HepG2 (cell line): Measurements from ENCODE around the gene CPVL. TPM values are rescaled to one million over a fixed set of nuclear protein-coding genes. Genes with fewer than 3 reads are reported as not detected.

Experiments used
- CBX5 ChIP-seq: sonication (generic); formaldehyde crosslinking; IDR thresholded peaks from 2 replicates; pipeline ENCODE4 v1.4.0; 2020; ENCODE audit warnings: missing genetic modification reagents, borderline replicate concordance
- MAFK ChIP-seq, 2 experiments: IDR thresholded peaks in 1 of 2; conservative IDR thresholded peaks in 1 of 2; 2 replicates each; pipeline ENCODE4 v1.6.1; 2011; ENCODE audit warnings: improper control_type of control experiment in 2 of 2, low read length in 2 of 2
- NFE2L1 ChIP-seq: sonication (generic); formaldehyde crosslinking; IDR thresholded peaks from 2 replicates; pipeline ENCODE4 v1.4.0; 2020; ENCODE audit warnings: missing genetic modification reagents, mild to moderate bottlenecking, borderline replicate concordance
- POLR2AphosphoS2 ChIP-seq: IDR thresholded peaks from 2 replicates; pipeline ENCODE4 v1.6.1; 2011; ENCODE audit warnings: low read depth, low read length, improper control_type of control experiment
- POLR2AphosphoS5 ChIP-seq: IDR thresholded peaks from 2 replicates; pipeline ENCODE4 v1.6.1; 2012; ENCODE audit warnings: low read depth, low read length
- SALL1 ChIP-seq: sonication (generic); formaldehyde crosslinking; IDR thresholded peaks from 2 replicates; pipeline ENCODE4 v1.8.0; 2022; ENCODE audit warnings: mild to moderate bottlenecking, missing genetic modification reagents
- SRSF4 ChIP-seq: fragments of 200-400 bp; formaldehyde crosslinking; IDR thresholded peaks from one replicate; pipeline ENCODE4 v1.6.1; 2018; ENCODE audit warnings: mild to moderate bottlenecking, low read depth, low read length, moderate library complexity; ENCODE audit not compliant: poor library complexity, severe bottlenecking
- SRSF9 ChIP-seq: fragments of 200-400 bp; formaldehyde crosslinking; IDR thresholded peaks from 2 replicates; pipeline ENCODE4 v1.6.1; 2018; ENCODE audit warnings: borderline replicate concordance, mild to moderate bottlenecking, low read depth, low read length; ENCODE audit not compliant: insufficient read depth, poor library complexity, severe bottlenecking
- TSC22D2 ChIP-seq: sonication (generic); formaldehyde crosslinking; IDR thresholded peaks from 2 replicates; pipeline ENCODE4 v1.5.1; 2020; ENCODE audit warnings: missing genetic modification reagents, mild to moderate bottlenecking, borderline replicate concordance
- U2AF2 ChIP-seq: fragments of 200-400 bp; formaldehyde crosslinking; IDR thresholded peaks from 2 replicates; pipeline ENCODE4 v1.6.1; 2017; ENCODE audit warnings: low read depth, mild to moderate bottlenecking, low read length
- YEATS4 ChIP-seq: sonication (generic); formaldehyde crosslinking; IDR thresholded peaks from 2 replicates; pipeline ENCODE4 v1.4.0; 2020; ENCODE audit warnings: missing genetic modification reagents, borderline replicate concordance
- ZNF431 ChIP-seq: sonication (generic); formaldehyde crosslinking; IDR thresholded peaks from 2 replicates; pipeline ENCODE4 v1.9.0; 2022; ENCODE audit warnings: missing genetic modification reagents, low read depth, mild to moderate bottlenecking, borderline replicate concordance
- ZSCAN31 ChIP-seq: sonication (generic); formaldehyde crosslinking; IDR thresholded peaks from 2 replicates; pipeline ENCODE4 v1.5.0; 2020; ENCODE audit warnings: low read depth, mild to moderate bottlenecking, missing genetic modification reagents
- polyA plus RNA-seq, 8 experiments: library from polyadenylated mRNA; depleted of rRNA in 3 of 8; stranded (reverse) in 7 of 8; unstranded in 1 of 8; fragments of >200 nt; fragmentation: Illumina TruSeq in 4 of 8; extraction: Trizol in 4 of 8; gene quantifications; 2 replicates each; pipeline versions ENCODE4 v1.2.1 to v1.2.3, GENCODE V29; 2011 to 2016; ENCODE audit warnings: low read depth in 4 of 8, missing spikeins in 1 of 8, mixed read lengths in 1 of 8; ENCODE audit not compliant: insufficient read depth in 1 of 8
- total RNA-seq, 5 experiments: library from RNA; depleted of rRNA; stranded (reverse); fragments of >200 nt; fragmentation: Illumina TruSeq; extraction: Trizol; gene quantifications; 2 replicates each; pipeline ENCODE4 v1.2.3, GENCODE V29; 2016; ENCODE audit warnings: low read depth in 1 of 5
- TF ChIP-seq, protein P1 (sequence below): sonication (generic); formaldehyde crosslinking; IDR thresholded peaks from 2 replicates; pipeline ENCODE4 v1.4.0; 2020; ENCODE audit warnings: missing genetic modification reagents, borderline replicate concordance
- TF ChIP-seq, protein P2 (sequence below): sonication (generic); formaldehyde crosslinking; IDR thresholded peaks from 2 replicates; pipeline ENCODE4 v1.4.0; 2020; ENCODE audit warnings: missing genetic modification reagents
- TF ChIP-seq, protein P3 (sequence below): sonication (generic); formaldehyde crosslinking; IDR thresholded peaks from 2 replicates; pipeline ENCODE4 v1.4.0; 2020; ENCODE audit warnings: missing genetic modification reagents, borderline replicate concordance
- TF ChIP-seq, protein P4 (sequence below): sonication (generic); formaldehyde crosslinking; IDR thresholded peaks from 2 replicates; pipeline ENCODE4 v1.8.1; 2023; ENCODE audit warnings: missing genetic modification reagents, mild to moderate bottlenecking, borderline replicate concordance
- TF ChIP-seq, protein P5 (sequence below): sonication (generic); formaldehyde crosslinking; IDR thresholded peaks from 2 replicates; pipeline ENCODE4 v1.8.0; 2022; ENCODE audit warnings: mild to moderate bottlenecking, missing genetic modification reagents, moderate library complexity

The CPVL gene
- total and polyA plus RNA-seq, 2 of the 13 experiments (the other 11 are each of a cell fraction or from before 2014, with no cell fraction given): 59.2 to 294 TPM

DNA sequence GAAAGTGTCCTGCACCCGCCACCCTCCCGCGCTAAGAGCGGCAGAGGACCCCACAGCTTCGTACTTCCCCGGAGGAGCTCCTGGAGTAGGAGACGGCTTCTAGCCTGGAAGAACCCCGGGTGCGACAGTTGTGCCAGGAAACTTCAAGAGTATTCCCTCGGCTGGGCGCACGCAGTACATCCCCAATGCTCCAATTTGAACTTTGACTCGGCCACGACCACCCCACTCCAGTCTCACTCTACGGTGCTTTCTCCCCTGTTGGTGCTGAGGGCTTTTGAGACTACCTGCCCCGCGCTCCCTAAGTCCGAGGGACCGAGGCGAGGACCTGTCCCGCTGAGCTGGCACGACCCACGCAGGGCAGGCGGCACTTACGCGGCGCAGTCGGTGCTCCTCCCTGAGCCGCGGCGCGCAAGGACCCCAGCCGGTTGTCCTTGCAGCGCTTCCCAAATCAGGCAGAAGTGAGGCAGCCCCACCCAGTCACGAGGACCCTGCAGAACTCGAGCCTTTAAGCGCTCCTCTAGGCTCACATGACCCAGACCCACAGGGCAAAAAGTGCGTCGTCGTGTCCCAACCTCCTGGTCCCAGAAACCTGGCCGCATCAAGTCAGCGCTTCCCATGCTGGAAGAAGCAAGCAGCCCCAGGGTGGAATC, at the start of gene CPVL (continued):
- TF ChIP-seq MAFK (conservative IDR thresholded peaks at IDR 0.05 in 1 of 2, IDR thresholded peaks at IDR 0.05 in 1 of 2; ENCODE audit: low read length in 2 of 2) (no peak), ZSCAN31 (no peak; the same call in 1 of the 2 replicates), POLR2AphosphoS5 (peak; percentile 65; the same call in 1 of the 2 replicates), SRSF4 (no peak), U2AF2 (no peak), POLR2AphosphoS2 (no peak), CBX5 (CRISPR knock-in tag) (no peak), NFE2L1 (no peak), TSC22D2 (CRISPR knock-in tag) (no peak), YEATS4 (CRISPR knock-in tag) (no peak), SALL1 (CRISPR knock-in tag) (peak; percentile 70), SRSF9 (no peak), ZNF431 (no peak)
- TF ChIP-seq, protein P1, sequence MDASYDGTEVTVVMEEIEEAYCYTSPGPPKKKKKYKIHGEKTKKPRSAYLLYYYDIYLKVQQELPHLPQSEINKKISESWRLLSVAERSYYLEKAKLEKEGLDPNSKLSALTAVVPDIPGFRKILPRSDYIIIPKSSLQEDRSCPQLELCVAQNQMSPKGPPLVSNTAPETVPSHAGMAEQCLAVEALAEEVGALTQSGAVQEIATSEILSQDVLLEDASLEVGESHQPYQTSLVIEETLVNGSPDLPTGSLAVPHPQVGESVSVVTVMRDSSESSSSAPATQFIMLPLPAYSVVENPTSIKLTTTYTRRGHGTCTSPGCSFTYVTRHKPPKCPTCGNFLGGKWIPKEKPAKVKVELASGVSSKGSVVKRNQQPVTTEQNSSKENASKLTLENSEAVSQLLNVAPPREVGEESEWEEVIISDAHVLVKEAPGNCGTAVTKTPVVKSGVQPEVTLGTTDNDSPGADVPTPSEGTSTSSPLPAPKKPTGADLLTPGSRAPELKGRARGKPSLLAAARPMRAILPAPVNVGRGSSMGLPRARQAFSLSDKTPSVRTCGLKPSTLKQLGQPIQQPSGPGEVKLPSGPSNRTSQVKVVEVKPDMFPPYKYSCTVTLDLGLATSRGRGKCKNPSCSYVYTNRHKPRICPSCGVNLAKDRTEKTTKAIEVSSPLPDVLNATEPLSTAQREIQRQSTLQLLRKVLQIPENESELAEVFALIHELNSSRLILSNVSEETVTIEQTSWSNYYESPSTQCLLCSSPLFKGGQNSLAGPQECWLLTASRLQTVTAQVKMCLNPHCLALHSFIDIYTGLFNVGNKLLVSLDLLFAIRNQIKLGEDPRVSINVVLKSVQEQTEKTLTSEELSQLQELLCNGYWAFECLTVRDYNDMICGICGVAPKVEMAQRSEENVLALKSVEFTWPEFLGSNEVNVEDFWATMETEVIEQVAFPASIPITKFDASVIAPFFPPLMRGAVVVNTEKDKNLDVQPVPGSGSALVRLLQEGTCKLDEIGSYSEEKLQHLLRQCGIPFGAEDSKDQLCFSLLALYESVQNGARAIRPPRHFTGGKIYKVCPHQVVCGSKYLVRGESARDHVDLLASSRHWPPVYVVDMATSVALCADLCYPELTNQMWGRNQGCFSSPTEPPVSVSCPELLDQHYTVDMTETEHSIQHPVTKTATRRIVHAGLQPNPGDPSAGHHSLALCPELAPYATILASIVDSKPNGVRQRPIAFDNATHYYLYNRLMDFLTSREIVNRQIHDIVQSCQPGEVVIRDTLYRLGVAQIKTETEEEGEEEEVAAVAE (CRISPR knock-in tag): no peak
- TF ChIP-seq, protein P2, sequence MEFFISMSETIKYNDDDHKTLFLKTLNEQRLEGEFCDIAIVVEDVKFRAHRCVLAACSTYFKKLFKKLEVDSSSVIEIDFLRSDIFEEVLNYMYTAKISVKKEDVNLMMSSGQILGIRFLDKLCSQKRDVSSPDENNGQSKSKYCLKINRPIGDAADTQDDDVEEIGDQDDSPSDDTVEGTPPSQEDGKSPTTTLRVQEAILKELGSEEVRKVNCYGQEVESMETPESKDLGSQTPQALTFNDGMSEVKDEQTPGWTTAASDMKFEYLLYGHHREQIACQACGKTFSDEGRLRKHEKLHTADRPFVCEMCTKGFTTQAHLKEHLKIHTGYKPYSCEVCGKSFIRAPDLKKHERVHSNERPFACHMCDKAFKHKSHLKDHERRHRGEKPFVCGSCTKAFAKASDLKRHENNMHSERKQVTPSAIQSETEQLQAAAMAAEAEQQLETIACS: no peak
- TF ChIP-seq, protein P3, sequence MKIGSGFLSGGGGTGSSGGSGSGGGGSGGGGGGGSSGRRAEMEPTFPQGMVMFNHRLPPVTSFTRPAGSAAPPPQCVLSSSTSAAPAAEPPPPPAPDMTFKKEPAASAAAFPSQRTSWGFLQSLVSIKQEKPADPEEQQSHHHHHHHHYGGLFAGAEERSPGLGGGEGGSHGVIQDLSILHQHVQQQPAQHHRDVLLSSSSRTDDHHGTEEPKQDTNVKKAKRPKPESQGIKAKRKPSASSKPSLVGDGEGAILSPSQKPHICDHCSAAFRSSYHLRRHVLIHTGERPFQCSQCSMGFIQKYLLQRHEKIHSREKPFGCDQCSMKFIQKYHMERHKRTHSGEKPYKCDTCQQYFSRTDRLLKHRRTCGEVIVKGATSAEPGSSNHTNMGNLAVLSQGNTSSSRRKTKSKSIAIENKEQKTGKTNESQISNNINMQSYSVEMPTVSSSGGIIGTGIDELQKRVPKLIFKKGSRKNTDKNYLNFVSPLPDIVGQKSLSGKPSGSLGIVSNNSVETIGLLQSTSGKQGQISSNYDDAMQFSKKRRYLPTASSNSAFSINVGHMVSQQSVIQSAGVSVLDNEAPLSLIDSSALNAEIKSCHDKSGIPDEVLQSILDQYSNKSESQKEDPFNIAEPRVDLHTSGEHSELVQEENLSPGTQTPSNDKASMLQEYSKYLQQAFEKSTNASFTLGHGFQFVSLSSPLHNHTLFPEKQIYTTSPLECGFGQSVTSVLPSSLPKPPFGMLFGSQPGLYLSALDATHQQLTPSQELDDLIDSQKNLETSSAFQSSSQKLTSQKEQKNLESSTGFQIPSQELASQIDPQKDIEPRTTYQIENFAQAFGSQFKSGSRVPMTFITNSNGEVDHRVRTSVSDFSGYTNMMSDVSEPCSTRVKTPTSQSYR (CRISPR knock-in tag): no peak
- TF ChIP-seq, protein P4, sequence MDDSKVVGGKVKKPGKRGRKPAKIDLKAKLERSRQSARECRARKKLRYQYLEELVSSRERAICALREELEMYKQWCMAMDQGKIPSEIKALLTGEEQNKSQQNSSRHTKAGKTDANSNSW: no peak
- TF ChIP-seq, protein P5, sequence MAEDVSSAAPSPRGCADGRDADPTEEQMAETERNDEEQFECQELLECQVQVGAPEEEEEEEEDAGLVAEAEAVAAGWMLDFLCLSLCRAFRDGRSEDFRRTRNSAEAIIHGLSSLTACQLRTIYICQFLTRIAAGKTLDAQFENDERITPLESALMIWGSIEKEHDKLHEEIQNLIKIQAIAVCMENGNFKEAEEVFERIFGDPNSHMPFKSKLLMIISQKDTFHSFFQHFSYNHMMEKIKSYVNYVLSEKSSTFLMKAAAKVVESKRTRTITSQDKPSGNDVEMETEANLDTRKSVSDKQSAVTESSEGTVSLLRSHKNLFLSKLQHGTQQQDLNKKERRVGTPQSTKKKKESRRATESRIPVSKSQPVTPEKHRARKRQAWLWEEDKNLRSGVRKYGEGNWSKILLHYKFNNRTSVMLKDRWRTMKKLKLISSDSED (CRISPR knock-in tag): no peak
